Loucy (cell line): ENCODE results near the gene LONP2.

Source experiments
- H2AFZ ChIP-seq: fragments of 200-600 bp; sonication (generic); 2 replicates; pipeline ENCODE4 v1.6.0; 2016; ENCODE audit warnings: antibody characterized with exemption, mild to moderate bottlenecking, low read length, moderate library complexity
- H3F3A ChIP-seq: fragments of 200-600 bp; 2 replicates; pipeline ENCODE4 v1.6.0; 2016; ENCODE audit warnings: antibody characterized with exemption, low read depth, mild to moderate bottlenecking
- H3K27me3 ChIP-seq: fragments of 200-600 bp; sonication (generic); 2 replicates; pipeline ENCODE4 v1.6.1; 2014; ENCODE audit warnings: low read length, mild to moderate bottlenecking; ENCODE audit not compliant: insufficient read depth, poor library complexity, severe bottlenecking
- H3K36me3 ChIP-seq: fragments of 200-600 bp; sonication (generic); 2 replicates; pipeline ENCODE4 v1.6.1; 2016; ENCODE audit warnings: low read length; ENCODE audit not compliant: insufficient read depth
- H3K4me1 ChIP-seq: fragments of 200-600 bp; sonication (generic); 2 replicates; pipeline ENCODE4 v1.5.1; 2014; ENCODE audit warnings: low read length, mild to moderate bottlenecking; ENCODE audit not compliant: insufficient read depth, poor library complexity, severe bottlenecking
- H3K4me2 ChIP-seq: fragments of 200-600 bp; sonication (generic); 2 replicates; pipeline ENCODE4 v1.6.0; 2014; ENCODE audit warnings: antibody characterized with exemption, low read length, low read depth, mild to moderate bottlenecking; ENCODE audit not compliant: poor library complexity, severe bottlenecking
- H3K4me3 ChIP-seq: fragments of 200-600 bp; sonication (generic); 2 replicates; pipeline ENCODE4 v1.5.1; 2014; ENCODE audit warnings: low read length, mild to moderate bottlenecking, mixed read lengths; ENCODE audit not compliant: poor library complexity, severe bottlenecking
- H3K79me2 ChIP-seq: fragments of 200-600 bp; sonication (generic); 2 replicates; pipeline ENCODE4 v1.6.1; 2014; ENCODE audit warnings: low read length; ENCODE audit not compliant: insufficient read depth
- H3K9ac ChIP-seq: fragments of 200-600 bp; sonication (generic); 2 replicates; pipeline ENCODE4 v1.6.0; 2014; ENCODE audit warnings: mild to moderate bottlenecking, low read depth, low read length, moderate library complexity; ENCODE audit not compliant: poor library complexity, severe bottlenecking
- H3K9me2 ChIP-seq: fragments of 200-600 bp; sonication (generic); replicated peaks from 2 replicates; pipeline ENCODE4 v1.6.1; 2016; ENCODE audit warnings: low read depth, low read length, mixed read lengths
- H3K9me3 ChIP-seq: fragments of 200-600 bp; sonication (generic); 2 replicates; pipeline ENCODE4 v1.6.1; 2014; ENCODE audit warnings: mild to moderate bottlenecking, antibody characterized with exemption, low read length, low read depth; ENCODE audit not compliant: insufficient read depth
- H4K20me1 ChIP-seq: fragments of 200-600 bp; sonication (generic); 2 replicates; pipeline ENCODE4 v1.6.0; 2014; ENCODE audit warnings: antibody characterized with exemption, low read length, mild to moderate bottlenecking; ENCODE audit not compliant: insufficient read depth, poor library complexity, severe bottlenecking
- EZH2phosphoT487 ChIP-seq: fragments of 200-600 bp; IDR thresholded peaks from 2 replicates; pipeline ENCODE4 v1.6.1; 2018; ENCODE audit warnings: antibody characterized with exemption, mild to moderate bottlenecking, moderate library complexity, borderline replicate concordance
- TF ChIP-seq, protein P1 (sequence below): fragments of 200-600 bp; sonication (generic); conservative IDR thresholded peaks from 2 replicates; pipeline ENCODE4 v1.5.1; 2014; ENCODE audit warnings: mild to moderate bottlenecking, antibody characterized with exemption, low read length

The LONP2 gene

DNA sequence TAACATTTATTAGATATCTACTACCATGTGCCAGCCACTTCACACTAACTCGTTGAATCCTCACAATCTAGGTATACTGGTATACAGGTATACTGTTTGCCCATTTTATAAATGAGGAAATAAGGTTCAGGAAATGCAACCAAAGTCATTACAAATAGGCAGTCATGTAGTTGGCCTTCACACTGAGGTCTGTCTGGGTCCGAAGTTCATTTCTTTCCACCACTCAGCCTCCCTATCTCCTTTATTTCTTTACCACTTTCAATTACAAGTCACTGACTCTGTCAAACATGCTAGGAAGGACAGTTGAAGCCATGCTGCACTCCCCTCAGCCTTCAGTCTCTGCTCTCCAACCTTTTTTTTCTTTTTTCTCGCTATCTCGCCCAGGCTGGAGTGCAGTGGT lies 161.8 kb downstream of the LONP2 start:
- no peak for TF ChIP-seq EZH2phosphoT487
- TF ChIP-seq, protein P1, sequence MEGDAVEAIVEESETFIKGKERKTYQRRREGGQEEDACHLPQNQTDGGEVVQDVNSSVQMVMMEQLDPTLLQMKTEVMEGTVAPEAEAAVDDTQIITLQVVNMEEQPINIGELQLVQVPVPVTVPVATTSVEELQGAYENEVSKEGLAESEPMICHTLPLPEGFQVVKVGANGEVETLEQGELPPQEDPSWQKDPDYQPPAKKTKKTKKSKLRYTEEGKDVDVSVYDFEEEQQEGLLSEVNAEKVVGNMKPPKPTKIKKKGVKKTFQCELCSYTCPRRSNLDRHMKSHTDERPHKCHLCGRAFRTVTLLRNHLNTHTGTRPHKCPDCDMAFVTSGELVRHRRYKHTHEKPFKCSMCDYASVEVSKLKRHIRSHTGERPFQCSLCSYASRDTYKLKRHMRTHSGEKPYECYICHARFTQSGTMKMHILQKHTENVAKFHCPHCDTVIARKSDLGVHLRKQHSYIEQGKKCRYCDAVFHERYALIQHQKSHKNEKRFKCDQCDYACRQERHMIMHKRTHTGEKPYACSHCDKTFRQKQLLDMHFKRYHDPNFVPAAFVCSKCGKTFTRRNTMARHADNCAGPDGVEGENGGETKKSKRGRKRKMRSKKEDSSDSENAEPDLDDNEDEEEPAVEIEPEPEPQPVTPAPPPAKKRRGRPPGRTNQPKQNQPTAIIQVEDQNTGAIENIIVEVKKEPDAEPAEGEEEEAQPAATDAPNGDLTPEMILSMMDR: no peak
- Histone ChIP-seq H3K27me3 (no peaks in the 10 kb centered on the region), H2AFZ (no peak overlapping the region), H3F3A (no peaks in the 10 kb centered on the region), H3K36me3 (no peaks in the 10 kb centered on the region), H3K9me2 (no peaks in the 10 kb centered on the region), H4K20me1 (no peaks in the 10 kb centered on the region), H3K4me1 (peaks cover 6% of the 10 kb centered on the region), H3K4me3 (no peak overlapping the region), H3K4me2 (no peak overlapping the region), H3K9ac (no peak overlapping the region), H3K79me2 (no peaks in the 10 kb centered on the region), H3K9me3 (no peaks in the 10 kb centered on the region)
